Natural killer cell (primary cell): ENCODE data around the gene COL6A2. TPM values are rescaled to one million over a fixed set of nuclear protein-coding genes. Genes with fewer than 3 reads are reported as not detected.

Source experiments
- ATAC-seq, 3 donors: fragments of 150-1000 bp in 2 of 3; fragments of 200-7000 bp in 1 of 3; cut with Tn5 transposase; 1 replicate in 1 of 3; 2 replicates in 2 of 3; pipeline ENCODE4 v1.10.0; 2021; ENCODE audit warnings: mild to moderate bottlenecking in 2 of 3, moderate library complexity in 2 of 3
- DNase-seq, 2 donors: peaks; one replicate each; pipeline versions ENCODE4 v3.0.0 to v3.0.0-alpha.2; 2013 to 2021; ENCODE audit warnings: mixed read lengths in 1 of 2
- H3K27ac ChIP-seq: one replicate; pipeline ENCODE4 v1.5.1; 2013; ENCODE audit warnings: mild to moderate bottlenecking, low read length
- H3K27me3 ChIP-seq: one replicate; pipeline ENCODE4 v1.6.1; 2013; ENCODE audit warnings: low read length; ENCODE audit not compliant: control insufficient read depth, insufficient read depth
- H3K36me3 ChIP-seq: one replicate; pipeline ENCODE4 v1.6.1; 2013; ENCODE audit warnings: low read length; ENCODE audit not compliant: control insufficient read depth, insufficient read depth
- H3K4me1 ChIP-seq: one replicate; pipeline ENCODE4 v1.6.1; 2013; ENCODE audit warnings: low read length; ENCODE audit not compliant: control insufficient read depth, insufficient read depth
- H3K4me3 ChIP-seq: one replicate; pipeline ENCODE4 v1.5.1; 2013; ENCODE audit warnings: low read length
- H3K9me3 ChIP-seq: one replicate; pipeline ENCODE4 v1.6.1; 2013; ENCODE audit warnings: low read length; ENCODE audit not compliant: control insufficient read depth, insufficient read depth
- H3K27ac Mint-ChIP-seq, 2 donors: one replicate each; pipeline ENCODE4 v1.8.0; 2022; ENCODE audit warnings: mild to moderate bottlenecking in 2 of 2, mixed read lengths in 2 of 2, moderate library complexity in 1 of 2
- H3K27me3 Mint-ChIP-seq, 2 donors: one replicate each; pipeline ENCODE4 v1.8.0; 2022; ENCODE audit warnings: low read depth in 2 of 2, mixed read lengths in 2 of 2
- H3K36me3 Mint-ChIP-seq: one replicate; pipeline ENCODE4 v1.8.0; 2022; ENCODE audit warnings: mixed read lengths
- H3K4me1 Mint-ChIP-seq, 2 donors: one replicate each; pipeline ENCODE4 v1.8.0; 2022; ENCODE audit warnings: mixed read lengths in 2 of 2
- H3K4me3 Mint-ChIP-seq: one replicate; pipeline ENCODE4 v1.8.0; 2022; ENCODE audit warnings: mild to moderate bottlenecking, moderate library complexity, mixed read lengths
- H3K9me3 Mint-ChIP-seq, 2 donors: one replicate each; pipeline ENCODE4 v1.8.0; 2022; ENCODE audit warnings: mixed read lengths in 2 of 2
- CTCF ChIP-seq: fragments of 200-600 bp; IDR thresholded peaks from one replicate; pipeline ENCODE4 v1.8.0; 2022; ENCODE audit warnings: antibody characterized with exemption
- WGBS: methylation state at CpG from one replicate; pipeline ENCODE4 v1.1.7; 2013; ENCODE audit warnings: missing lambda C conversion rate; ENCODE audit not compliant: insufficient coverage; 5-methylcytosine and 5-hydroxymethylcytosine counted together
- intact Hi-C: fragments of 100-400 bp; cut with micrococcal nuclease; formaldehyde crosslinking; loops from one replicate; pipeline ENCODE4 v1.14.2; 2022
- total RNA-seq, 4 donors: library from RNA; stranded (reverse); fragments of 120-200 nt in 1 of 4; gene quantifications; one replicate each; pipeline versions ENCODE4 v1.2.3 to v1.2.4, GENCODE V29; 2013 to 2022

COL6A2 gene
- total RNA-seq, 3 donors from 2014 or later (not counting 1 experiment from before 2014, with no cell fraction given) = 93.9 to 110 (median 97.2) TPM

GRCh38 chr21:46149205-46149901 is 51.4 kb downstream of the COL6A2 start:
- Histone ChIP-seq H3K4me1 (peaks cover 8% of the 10 kb centered on the region), H3K4me3 (no peak overlapping the region), H3K9me3 (no peaks in the 10 kb centered on the region), H3K36me3 (no peaks in the 10 kb centered on the region), H3K27me3 (no peaks in the 10 kb centered on the region), H3K27ac (no peak overlapping the region)
- WGBS = 91% methylated on average over 22 of the region's 22 CpGs
- ATAC-seq = no peak
- no peak for DNase-seq
- H3K9me3 Mint-ChIP-seq = no peaks in the 10 kb centered on the region
- no peaks in the 10 kb centered on the region for H3K27me3 Mint-ChIP-seq
- H3K27ac Mint-ChIP-seq = no peak overlapping the region
- H3K4me3 Mint-ChIP-seq = no peak overlapping the region
- no peaks in the 10 kb centered on the region for H3K36me3 Mint-ChIP-seq
- intact Hi-C loops = no loop called here
- H3K4me1 Mint-ChIP-seq = peaks cover 0 to 4% of the 10 kb centered on the region in 2 donors
- TF ChIP-seq CTCF = no peak

- no peaks in the 10 kb centered on the region for H3K9me3 ChIP-seq
- H3K4me3 ChIP-seq = no peak overlapping the region
- no peak for TF ChIP-seq CTCF
- no peak overlapping the region for H3K4me3 Mint-ChIP-seq
- no peaks in the 10 kb centered on the region for H3K36me3 Mint-ChIP-seq
- no peaks in the 10 kb centered on the region for H3K36me3 ChIP-seq
- no peak overlapping the region for H3K27ac Mint-ChIP-seq
- no peaks in the 10 kb centered on the region for H3K27me3 ChIP-seq
- H3K27ac ChIP-seq = no peak overlapping the region
- H3K9me3 Mint-ChIP-seq = no peaks in the 10 kb centered on the region
- DNase-seq (no peak), ATAC-seq (no peak)
- H3K4me1 ChIP-seq = peaks cover 8% of the 10 kb centered on the region
- WGBS = 92% methylated on average over 19 of the region's 19 CpGs
- intact Hi-C loops = no loop called here
- no peaks in the 10 kb centered on the region for H3K27me3 Mint-ChIP-seq
- H3K4me1 Mint-ChIP-seq = no peaks in the 10 kb centered on the region
Measured at GRCh38 chr21:46150073-46150472, 52.2 kb downstream of the COL6A2 start.

GRCh38 chr21:46150491-46151121 is 52.7 kb downstream of the COL6A2 start:
- no peak overlapping the region for H3K4me3 ChIP-seq
- no peaks in the 10 kb centered on the region for H3K36me3 ChIP-seq
- DNase-seq = no peak
- Mint-ChIP-seq H3K9me3 (no peaks in the 10 kb centered on the region), H3K4me3 (no peak overlapping the region), H3K4me1 (no peaks in the 10 kb centered on the region), H3K36me3 (no peaks in the 10 kb centered on the region), H3K27ac (no peak overlapping the region), H3K27me3 (no peaks in the 10 kb centered on the region)
- no peaks in the 10 kb centered on the region for H3K9me3 ChIP-seq
- ATAC-seq = no peak
- intact Hi-C loops = no loop called here
- H3K27ac ChIP-seq = no peak overlapping the region
- peaks cover 8% of the 10 kb centered on the region for H3K4me1 ChIP-seq
- no peaks in the 10 kb centered on the region for H3K27me3 ChIP-seq
- WGBS = 94% methylated on average over 24 of the region's 24 CpGs
- no peak for TF ChIP-seq CTCF
